ENCODE data around the gene FAM219A.

The FAM219A gene

GRCh38 chr9:34376596-34377403 is 81.6 kb downstream of the FAM219A start, which contains the start of gene MYORG (continued):
- no peak for TF ChIP-seq ZFHX2 (tag by site-specific recombination; conservative IDR thresholded peaks at IDR 0.05)
- TF ChIP-seq ZNF785 (tag by site-specific recombination; IDR thresholded peaks at IDR 0.05) = no peak
- TF ChIP-seq GFI1B (tag by site-specific recombination; IDR thresholded peaks at IDR 0.05) = no peak
- no peak for TF ChIP-seq PRDM4 (tag by site-specific recombination; IDR thresholded peaks at IDR 0.05)
- no peak for TF ChIP-seq ZNF830 (tag by site-specific recombination; IDR thresholded peaks at IDR 0.05; ENCODE audit: low read depth)
- no peak for TF ChIP-seq BCL6B (tag by site-specific recombination; IDR thresholded peaks at IDR 0.05)
- TF ChIP-seq ZNF544 (tag by site-specific recombination; IDR thresholded peaks at IDR 0.05) = no peak
- peak; percentile 69; the same call in 1 of the 2 replicates for TF ChIP-seq KLF10 (tag by site-specific recombination; IDR thresholded peaks at IDR 0.05)
- TF ChIP-seq PRDM10 (tag by site-specific recombination; IDR thresholded peaks at IDR 0.05) = peak; percentile 91
- no peak for TF ChIP-seq RBAK (tag by site-specific recombination; IDR thresholded peaks at IDR 0.05)
- TF ChIP-seq ZSCAN4 (tag by site-specific recombination; IDR thresholded peaks at IDR 0.05) = 0 out of 2 replicates have a peak, but pooled peaks have one; percentile 7
- no peak for TF ChIP-seq FEZF1 (tag by site-specific recombination; IDR thresholded peaks at IDR 0.05)
- peak; percentile 99 for TF ChIP-seq KLF1 (tag by site-specific recombination; IDR thresholded peaks at IDR 0.05)
- no peak for TF ChIP-seq ZNF549 (tag by site-specific recombination; IDR thresholded peaks at IDR 0.05)
- no peak for TF ChIP-seq ZNF624 (tag by site-specific recombination; IDR thresholded peaks at IDR 0.05)
- TF ChIP-seq ZNF223 (tag by site-specific recombination; IDR thresholded peaks at IDR 0.05) = no peak
- TF ChIP-seq ZFP37 (tag by site-specific recombination; IDR thresholded peaks at IDR 0.05) = no peak
- TF ChIP-seq ZNF366 (tag by site-specific recombination; conservative IDR thresholded peaks at IDR 0.05) = no peak
- TF ChIP-seq, protein P1, sequence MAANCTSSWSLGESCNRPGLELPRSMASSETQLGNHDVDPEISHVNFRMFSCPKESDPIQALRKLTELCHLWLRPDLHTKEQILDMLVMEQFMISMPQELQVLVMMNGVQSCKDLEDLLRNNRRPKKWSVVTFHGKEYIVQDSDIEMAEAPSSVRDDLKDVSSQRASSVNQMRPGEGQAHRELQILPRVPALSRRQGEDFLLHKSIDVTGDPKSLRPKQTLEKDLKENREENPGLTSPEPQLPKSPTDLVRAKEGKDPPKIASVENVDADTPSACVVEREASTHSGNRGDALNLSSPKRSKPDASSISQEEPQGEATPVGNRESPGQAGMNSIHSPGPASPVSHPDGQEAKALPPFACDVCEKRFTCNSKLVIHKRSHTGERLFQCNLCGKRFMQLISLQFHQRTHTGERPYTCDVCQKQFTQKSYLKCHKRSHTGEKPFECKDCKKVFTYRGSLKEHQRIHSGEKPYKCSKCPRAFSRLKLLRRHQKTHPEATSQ (tag by site-specific recombination; IDR thresholded peaks at IDR 0.05) = no peak
- TF ChIP-seq ZSCAN23 (tag by site-specific recombination; IDR thresholded peaks at IDR 0.05) = no peak
- TF ChIP-seq WT1 (tag by site-specific recombination; IDR thresholded peaks at IDR 0.05) = no peak
- TF ChIP-seq ZNF426 (tag by site-specific recombination; IDR thresholded peaks at IDR 0.05) = no peak
- TF ChIP-seq, protein P2, sequence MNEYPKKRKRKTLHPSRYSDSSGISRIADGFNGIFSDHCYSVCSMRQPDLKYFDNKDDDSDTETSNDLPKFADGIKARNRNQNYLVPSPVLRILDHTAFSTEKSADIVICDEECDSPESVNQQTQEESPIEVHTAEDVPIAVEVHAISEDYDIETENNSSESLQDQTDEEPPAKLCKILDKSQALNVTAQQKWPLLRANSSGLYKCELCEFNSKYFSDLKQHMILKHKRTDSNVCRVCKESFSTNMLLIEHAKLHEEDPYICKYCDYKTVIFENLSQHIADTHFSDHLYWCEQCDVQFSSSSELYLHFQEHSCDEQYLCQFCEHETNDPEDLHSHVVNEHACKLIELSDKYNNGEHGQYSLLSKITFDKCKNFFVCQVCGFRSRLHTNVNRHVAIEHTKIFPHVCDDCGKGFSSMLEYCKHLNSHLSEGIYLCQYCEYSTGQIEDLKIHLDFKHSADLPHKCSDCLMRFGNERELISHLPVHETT (tag by site-specific recombination; IDR thresholded peaks at IDR 0.05) = no peak
- TF ChIP-seq ZSCAN30 (tag by site-specific recombination; IDR thresholded peaks at IDR 0.05) = no peak
- no peak for TF ChIP-seq ZNF132 (tag by site-specific recombination; IDR thresholded peaks at IDR 0.05; ENCODE audit: borderline replicate concordance)
- TF ChIP-seq ZNF530 (tag by site-specific recombination; IDR thresholded peaks at IDR 0.05; ENCODE audit: low read depth) = no peak
- TF ChIP-seq ZNF623 (tag by site-specific recombination; IDR thresholded peaks at IDR 0.05) = no peak
- peak; percentile 98 for TF ChIP-seq ZBTB17 (tag by site-specific recombination; IDR thresholded peaks at IDR 0.05)
- TF ChIP-seq KLF16 (tag by site-specific recombination; IDR thresholded peaks at IDR 0.05) = peak; percentile 85

All from HEK293 (cell line).